RCC 7860 (cell line): ENCODE data around the gene NCOA1.
A peak's percentile ranks its signal among the peaks of the same experiment; 100 is the strongest.
"Not testable (repeated sequence)": the region's sequence is repeated elsewhere in the genome, so short reads cannot be mapped to it uniquely, and the experiment has no call there.

Experiments used
- DNase-seq: peaks from one replicate; pipeline ENCODE4 v3.0.0-alpha.2; 2015; ENCODE audit warnings: low spot score
- FAIRE-seq: peaks from 2 replicates; lab custom pipeline; 2012; peaks lifted over from hg19 to GRCh38; lab: Jason Lieb, UNC

The NCOA1 gene

DNA sequence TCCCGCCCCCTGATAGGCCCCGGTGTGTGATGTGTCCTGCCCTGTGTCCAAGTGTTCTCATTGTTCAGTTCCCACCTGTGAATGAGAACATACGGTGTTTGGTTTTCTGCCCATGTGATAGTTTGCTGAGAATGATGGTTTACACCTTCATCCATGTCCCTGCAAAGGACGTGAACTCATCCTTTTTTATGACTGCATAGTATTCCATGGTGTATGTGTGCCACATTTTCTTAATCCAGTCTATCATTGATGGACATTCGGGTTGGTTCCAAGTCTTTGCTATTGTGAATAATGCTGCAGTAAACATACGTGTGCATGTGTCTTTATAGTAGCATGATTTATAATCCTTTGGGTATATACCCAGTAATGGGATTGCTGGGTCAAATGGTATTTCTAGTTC is 40.6 kb downstream of the NCOA1 start:
- FAIRE-seq, DNase-seq: not testable (repeated sequence)

DNA sequence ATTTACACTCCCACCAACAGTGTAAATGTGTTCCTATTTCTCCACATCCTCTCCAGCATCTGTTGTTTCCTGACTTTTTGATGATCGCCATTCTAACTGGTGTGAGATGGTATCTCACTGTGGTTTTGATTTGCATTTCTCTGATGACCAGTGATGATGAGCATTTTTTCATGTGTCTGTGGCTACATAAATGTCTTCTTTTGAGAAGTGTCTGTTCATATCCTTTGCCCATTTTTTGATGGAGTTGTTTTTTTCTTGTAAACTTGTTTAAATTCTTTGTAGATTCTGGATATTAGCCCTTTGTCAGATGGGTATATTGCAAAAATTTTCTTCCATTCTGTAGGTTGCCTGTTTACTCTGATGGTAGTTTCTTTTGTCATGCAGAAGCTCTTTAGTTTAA is 41.0 kb downstream of the NCOA1 start:
- FAIRE-seq, DNase-seq: not testable (repeated sequence)

GRCh38 chr2:24533574-24533973 is 42.5 kb downstream of the NCOA1 start:
- not testable (repeated sequence) for FAIRE-seq, DNase-seq

DNA sequence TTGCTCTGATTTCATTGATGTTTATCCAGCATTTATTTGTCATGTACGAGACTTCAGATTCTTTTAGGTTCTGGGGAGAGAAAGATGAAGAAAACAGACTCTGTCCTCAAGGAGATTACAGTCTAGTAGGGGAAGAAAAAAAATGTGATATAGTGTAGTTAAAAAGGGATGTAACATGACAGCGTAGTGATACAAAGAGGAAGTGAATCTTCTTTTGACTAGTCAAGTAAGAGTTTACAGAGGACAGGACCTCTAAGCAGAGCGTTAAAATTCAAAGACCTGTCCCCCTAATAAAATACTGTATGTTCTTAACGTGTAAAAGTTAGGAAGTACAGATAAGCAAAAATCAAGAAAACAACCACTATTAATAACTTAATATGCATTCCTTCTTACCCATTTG is 47.7 kb downstream of the NCOA1 start:
- DNase-seq: no peak
- no peak for FAIRE-seq

GRCh38 chr2:24539258-24539657 is 48.2 kb downstream of the NCOA1 start:
- FAIRE-seq (no peak), DNase-seq (no peak)

DNA sequence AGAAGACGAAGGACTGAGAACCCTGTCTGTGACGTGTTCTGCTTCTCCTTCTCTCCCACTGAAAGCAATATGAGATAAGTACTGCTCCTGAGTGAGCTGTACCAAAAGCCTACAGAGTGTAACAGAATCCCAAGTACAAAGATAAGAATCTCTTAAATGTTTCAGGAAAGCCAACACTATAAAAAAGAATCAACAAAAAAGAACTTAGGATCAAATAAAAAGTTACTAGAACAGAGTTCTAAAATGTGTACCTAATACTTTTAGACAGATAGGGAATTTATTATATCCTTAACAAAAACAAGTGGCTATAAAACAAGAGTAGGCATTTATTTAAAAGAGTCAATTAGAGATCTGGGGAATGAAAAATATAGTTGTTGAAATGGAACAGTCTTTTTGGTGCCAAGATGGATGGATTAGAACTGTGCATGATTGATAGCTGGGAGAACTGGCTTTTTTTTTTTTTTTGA is 49.0 kb downstream of the NCOA1 start:
- no peak for DNase-seq
- FAIRE-seq: no peak

- no peak for DNase-seq
- FAIRE-seq: no peak
Observed at GRCh38 chr2:24541621-24542020, 50.6 kb downstream of the NCOA1 start.

- DNase-seq: no peak
- no peak for FAIRE-seq
Observed at GRCh38 chr2:24542269-24542872, 51.3 kb downstream of the NCOA1 start.

- no peak for DNase-seq
- FAIRE-seq: no peak
Observed at GRCh38 chr2:24543252-24543651, 52.2 kb downstream of the NCOA1 start.

DNA sequence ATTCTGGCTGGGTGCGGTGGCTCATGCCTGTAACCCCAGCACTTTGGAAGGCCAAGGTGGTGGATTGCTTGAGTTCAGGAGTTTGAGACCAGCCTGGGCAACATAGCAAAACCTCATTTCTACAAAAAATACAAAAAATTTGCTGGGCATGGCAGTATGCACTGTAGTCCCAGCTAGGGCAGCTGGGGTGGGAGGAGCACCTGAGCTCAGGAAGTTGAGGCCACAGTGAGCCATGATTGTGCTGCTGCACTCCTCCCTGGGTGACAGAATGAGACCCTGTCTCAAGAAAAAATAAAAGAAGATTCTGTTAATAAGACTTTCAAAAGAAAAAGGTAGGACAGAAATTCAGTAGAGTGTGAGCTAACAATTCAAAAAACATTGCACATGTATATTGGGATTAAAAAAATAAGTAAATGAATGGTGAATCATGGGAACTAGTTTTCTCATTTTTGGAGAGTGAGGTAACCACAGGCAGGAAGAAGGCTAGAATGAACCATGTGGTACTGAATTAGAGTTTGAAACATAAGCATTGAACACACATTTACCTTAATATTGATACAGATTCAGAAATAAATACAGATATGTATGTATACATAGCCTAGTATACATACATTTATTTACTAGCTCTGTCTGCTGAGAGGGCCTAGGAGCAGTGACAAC is 53.5 kb downstream of the NCOA1 start:
- no peak for FAIRE-seq
- DNase-seq: no peak

GRCh38 chr2:24546669-24547068 is 55.6 kb downstream of the NCOA1 start:
- DNase-seq (no peak), FAIRE-seq (no peak)

- DNase-seq: no peak
- FAIRE-seq: no peak
Observed at GRCh38 chr2:24548058-24548457, 57.0 kb downstream of the NCOA1 start.

GRCh38 chr2:24550301-24550700 is 59.2 kb downstream of the NCOA1 start:
- FAIRE-seq: not testable (repeated sequence)
- DNase-seq: peak; percentile 27

DNA sequence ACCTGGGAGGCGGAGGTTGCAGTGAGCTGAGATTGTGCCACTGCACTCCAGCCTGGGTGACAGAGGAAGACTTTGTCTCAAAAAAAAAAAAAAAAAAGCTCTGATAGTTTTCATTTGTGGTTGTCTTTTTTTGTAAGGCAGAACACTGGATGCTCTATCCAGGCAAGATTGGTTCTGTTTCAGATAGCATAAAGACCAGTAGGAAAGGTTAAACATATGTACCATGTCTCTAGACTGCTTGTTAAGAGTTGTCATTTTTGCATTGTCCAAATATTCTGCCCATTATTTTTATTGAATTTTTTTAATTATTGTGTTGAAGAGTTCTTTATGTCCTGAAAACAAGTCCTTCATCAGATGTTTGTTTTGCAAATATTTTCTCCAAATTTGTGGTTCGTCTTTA is 60.0 kb downstream of the NCOA1 start:
- no peak for FAIRE-seq

DNA sequence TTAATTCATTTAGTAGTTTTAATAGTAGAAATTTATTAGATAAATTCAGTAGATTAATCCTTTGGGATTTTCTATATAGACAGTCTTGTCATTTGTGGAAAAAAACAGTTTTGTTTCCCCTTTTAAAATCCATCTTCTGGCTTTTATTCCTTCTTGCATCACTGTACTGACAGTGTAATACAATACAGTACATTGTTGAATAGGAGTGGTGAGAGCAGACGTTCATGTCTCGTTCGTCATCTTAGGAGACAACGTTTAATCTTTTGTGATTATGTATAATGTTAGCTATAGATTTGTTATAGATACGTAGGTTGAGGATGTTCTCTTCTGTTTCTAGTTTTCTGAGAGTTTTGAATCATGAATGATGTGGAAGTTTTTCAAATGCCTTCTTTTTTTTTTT is 61.8 kb downstream of the NCOA1 start:
- DNase-seq (no peak), FAIRE-seq (no peak)

More for the DNA sequence above, 60.0 kb downstream of the NCOA1 start:
- no peak for DNase-seq

DNA sequence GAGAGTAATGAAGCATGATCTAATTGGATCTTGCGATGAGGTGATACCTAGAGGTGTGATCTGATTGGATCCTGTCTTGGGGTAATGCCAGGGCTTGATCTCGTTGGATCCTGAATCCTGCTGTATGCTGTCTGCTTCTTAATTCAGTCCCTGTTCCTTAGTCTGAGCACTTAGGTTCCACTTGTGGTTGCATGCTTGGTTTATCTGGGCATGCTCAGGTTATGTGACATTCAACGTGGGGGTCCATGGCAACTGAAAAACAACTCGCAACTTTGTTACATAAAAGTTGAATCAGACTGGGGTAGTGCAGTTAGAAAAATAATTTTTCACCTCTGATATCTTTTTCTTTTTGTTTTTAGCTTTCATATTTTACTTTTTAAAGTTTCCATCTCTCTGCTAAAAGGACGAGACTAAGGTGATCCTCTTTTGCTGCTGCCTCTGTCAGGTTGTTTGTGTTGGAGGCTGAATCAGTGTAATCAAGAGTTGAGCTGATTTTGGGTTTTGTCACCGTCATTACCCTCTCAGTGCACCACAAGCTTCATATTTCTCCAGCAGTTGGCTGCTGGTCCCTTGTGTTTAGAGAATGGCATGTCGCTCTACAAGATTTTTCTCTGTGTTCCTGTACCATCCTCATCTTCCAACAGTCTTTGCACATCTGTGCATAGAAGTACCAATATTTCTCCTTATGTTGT is 67.9 kb downstream of the NCOA1 start:
- FAIRE-seq (no peak), DNase-seq (no peak)

DNA sequence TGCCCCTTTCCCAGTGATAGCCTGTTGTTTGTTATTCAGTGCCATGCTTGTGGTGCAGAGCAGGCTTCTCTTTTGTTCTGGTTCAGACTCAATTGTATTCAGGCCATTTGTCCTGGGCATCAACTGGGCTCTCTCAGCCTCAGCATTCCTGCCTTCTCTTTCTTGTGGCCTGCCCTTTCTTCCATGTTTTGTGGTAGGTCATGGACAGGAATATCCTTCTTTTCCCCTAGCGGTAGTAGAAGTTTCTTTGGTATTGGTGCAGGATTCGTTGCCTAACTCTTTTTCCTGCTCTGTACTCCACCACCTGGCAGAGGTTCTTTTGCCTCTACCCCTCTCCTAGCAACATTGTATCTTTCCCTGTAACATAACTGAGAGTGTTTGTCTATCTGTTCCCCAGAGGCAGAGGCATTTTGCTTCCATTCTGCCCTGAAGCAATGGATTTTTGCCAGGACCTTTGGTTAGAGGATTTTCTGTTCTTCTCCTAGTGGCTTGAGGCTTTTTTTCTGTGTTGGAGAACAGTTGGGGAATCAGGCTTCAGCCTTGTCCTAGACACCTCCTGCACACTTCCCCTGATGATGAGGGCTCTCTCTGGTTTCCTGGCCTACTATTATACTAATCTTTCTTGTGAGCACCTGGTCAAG is 68.5 kb downstream of the NCOA1 start:
- DNase-seq: no peak
- no peak for FAIRE-seq

- DNase-seq: no peak
- FAIRE-seq: no peak
Observed at GRCh38 chr2:24565537-24565936, 74.5 kb downstream of the NCOA1 start.

DNA sequence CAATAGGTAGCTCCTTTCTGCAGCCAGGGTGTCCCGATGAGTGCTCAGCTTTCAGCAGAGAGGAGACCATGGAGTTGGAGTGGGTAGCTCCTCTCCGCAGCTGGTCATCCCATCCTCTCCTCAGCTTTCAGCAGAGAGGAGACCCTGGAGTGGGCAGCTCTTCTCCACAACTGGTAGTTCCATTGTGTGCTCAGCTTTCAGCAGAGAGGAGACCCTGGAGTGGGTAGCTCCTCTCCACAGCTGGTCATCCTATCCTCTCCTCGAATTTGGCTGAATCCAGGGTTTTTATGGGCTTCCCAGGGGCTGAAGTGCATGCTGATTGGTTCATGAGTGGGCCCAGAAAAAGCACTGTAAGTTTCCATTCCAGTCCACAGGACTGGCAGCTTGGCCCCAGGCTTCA is 75.2 kb downstream of the NCOA1 start:
- FAIRE-seq (no peak), DNase-seq (no peak)

GRCh38 chr2:24566630-24567029 is 75.6 kb downstream of the NCOA1 start:
- DNase-seq (no peak), FAIRE-seq (no peak)

- DNase-seq: no peak
Observed at GRCh38 chr2:24568551-24568950, 77.5 kb downstream of the NCOA1 start.

DNA sequence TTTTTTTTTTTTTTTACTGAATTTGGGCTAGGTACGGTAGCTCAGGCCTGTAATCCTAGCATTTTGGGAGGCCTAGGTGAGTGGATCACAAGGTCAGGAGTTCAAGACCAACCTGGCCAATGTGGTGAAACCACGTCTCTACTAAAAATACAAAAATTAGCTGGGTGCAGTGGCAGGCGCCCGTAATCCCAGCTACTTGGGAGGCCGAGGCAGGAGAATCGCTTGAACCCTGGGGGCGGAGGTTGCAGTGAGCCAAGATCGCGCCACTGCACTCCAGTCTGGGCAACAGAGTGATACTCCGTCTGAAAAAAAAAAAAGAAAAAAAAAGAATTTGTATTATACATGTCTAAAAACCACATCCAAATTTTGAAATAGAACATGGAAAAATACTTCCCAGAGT is 78.5 kb downstream of the NCOA1 start:
- not testable (repeated sequence) for FAIRE-seq, DNase-seq

More at GRCh38 chr2:24568551-24568950, 77.5 kb downstream of the NCOA1 start:
- FAIRE-seq: no peak
